ENCODE measurements around the gene NTM.

- no peak for TF ChIP-seq POLR2AphosphoS5 (IDR thresholded peaks at IDR 0.05; ENCODE audit: borderline replicate concordance, low read depth, low read length)
- TF ChIP-seq EZH2 (IDR thresholded peaks at IDR 0.05) = no peak
Measured at GRCh38 chr11:131349368-131350086, 20.9 kb upstream of the NTM start.
